HepG2 (cell line): ENCODE measurements around the gene NAA38. TPM values are rescaled to one million over a fixed set of nuclear protein-coding genes. Genes with fewer than 3 reads are reported as not detected.

ENCODE experiments used
- AHDC1 ChIP-seq: sonication (generic); formaldehyde crosslinking; IDR thresholded peaks from 2 replicates; pipeline ENCODE4 v1.5.1; 2020; ENCODE audit warnings: mild to moderate bottlenecking, missing genetic modification reagents, borderline replicate concordance
- DZIP1 ChIP-seq: sonication (generic); formaldehyde crosslinking; IDR thresholded peaks from 2 replicates; pipeline ENCODE4 v1.5.0; 2020; ENCODE audit warnings: mild to moderate bottlenecking, missing genetic modification reagents
- FOXK1 ChIP-seq: sonication (generic); formaldehyde crosslinking; IDR thresholded peaks from 2 replicates; pipeline ENCODE4 v1.4.0; 2020; ENCODE audit warnings: low read depth, missing genetic modification reagents, borderline replicate concordance
- KDM6A ChIP-seq: IDR thresholded peaks from 2 replicates; pipeline ENCODE4 v1.6.1; 2016; ENCODE audit warnings: low read depth
- KLF12 ChIP-seq: sonication (generic); formaldehyde crosslinking; IDR thresholded peaks from 2 replicates; pipeline ENCODE4 v1.4.0; 2020; ENCODE audit warnings: missing genetic modification reagents, borderline replicate concordance
- NCOA2 ChIP-seq: sonication (generic); formaldehyde crosslinking; IDR thresholded peaks from 2 replicates; pipeline ENCODE4 v1.8.0; 2022; ENCODE audit warnings: inconsistent platforms
- POGZ ChIP-seq: sonication (generic); formaldehyde crosslinking; IDR thresholded peaks from 2 replicates; pipeline ENCODE4 v1.4.0; 2020; ENCODE audit warnings: mild to moderate bottlenecking, missing genetic modification reagents
- POLR2AphosphoS5 ChIP-seq: IDR thresholded peaks from 2 replicates; pipeline ENCODE4 v1.6.1; 2012; ENCODE audit warnings: low read depth, low read length
- THYN1 ChIP-seq: sonication (generic); formaldehyde crosslinking; IDR thresholded peaks from 2 replicates; pipeline ENCODE4 v1.8.1; 2023; ENCODE audit warnings: low read depth, mild to moderate bottlenecking, moderate library complexity, missing genetic modification reagents, borderline replicate concordance
- ZNF75D ChIP-seq: sonication (generic); formaldehyde crosslinking; IDR thresholded peaks from 2 replicates; pipeline ENCODE4 v1.8.1; 2023; ENCODE audit warnings: missing genetic modification reagents, mild to moderate bottlenecking, borderline replicate concordance
- ZSCAN30 ChIP-seq: sonication (generic); formaldehyde crosslinking; IDR thresholded peaks from 2 replicates; pipeline ENCODE4 v1.5.0; 2020; ENCODE audit warnings: mild to moderate bottlenecking, missing genetic modification reagents
- polyA plus RNA-seq, 8 experiments: library from polyadenylated mRNA; depleted of rRNA in 3 of 8; stranded (reverse) in 7 of 8; unstranded in 1 of 8; fragments of >200 nt; fragmentation: Illumina TruSeq in 4 of 8; extraction: Trizol in 4 of 8; gene quantifications; 2 replicates each; pipeline versions ENCODE4 v1.2.1 to v1.2.3, GENCODE V29; 2011 to 2016; ENCODE audit warnings: low read depth in 4 of 8, missing spikeins in 1 of 8, mixed read lengths in 1 of 8; ENCODE audit not compliant: insufficient read depth in 1 of 8
- total RNA-seq, 5 experiments: library from RNA; depleted of rRNA; stranded (reverse); fragments of >200 nt; fragmentation: Illumina TruSeq; extraction: Trizol; gene quantifications; 2 replicates each; pipeline ENCODE4 v1.2.3, GENCODE V29; 2016; ENCODE audit warnings: low read depth in 1 of 5
- TF ChIP-seq, protein P1 (sequence below): fragments of 450-650 bp; IDR thresholded peaks from 2 replicates; pipeline ENCODE4 v1.6.1; 2017; ENCODE audit warnings: mild to moderate bottlenecking
- TF ChIP-seq, protein P2 (sequence below): sonication (generic); formaldehyde crosslinking; IDR thresholded peaks from 2 replicates; pipeline ENCODE4 v1.5.0; 2020; ENCODE audit warnings: mild to moderate bottlenecking, missing genetic modification reagents, moderate library complexity

The NAA38 gene
- total and polyA plus RNA-seq, 2 of the 13 experiments (the other 11 are each of a cell fraction or from before 2014, with no cell fraction given) = 46.9 to 91.6 TPM

DNA sequence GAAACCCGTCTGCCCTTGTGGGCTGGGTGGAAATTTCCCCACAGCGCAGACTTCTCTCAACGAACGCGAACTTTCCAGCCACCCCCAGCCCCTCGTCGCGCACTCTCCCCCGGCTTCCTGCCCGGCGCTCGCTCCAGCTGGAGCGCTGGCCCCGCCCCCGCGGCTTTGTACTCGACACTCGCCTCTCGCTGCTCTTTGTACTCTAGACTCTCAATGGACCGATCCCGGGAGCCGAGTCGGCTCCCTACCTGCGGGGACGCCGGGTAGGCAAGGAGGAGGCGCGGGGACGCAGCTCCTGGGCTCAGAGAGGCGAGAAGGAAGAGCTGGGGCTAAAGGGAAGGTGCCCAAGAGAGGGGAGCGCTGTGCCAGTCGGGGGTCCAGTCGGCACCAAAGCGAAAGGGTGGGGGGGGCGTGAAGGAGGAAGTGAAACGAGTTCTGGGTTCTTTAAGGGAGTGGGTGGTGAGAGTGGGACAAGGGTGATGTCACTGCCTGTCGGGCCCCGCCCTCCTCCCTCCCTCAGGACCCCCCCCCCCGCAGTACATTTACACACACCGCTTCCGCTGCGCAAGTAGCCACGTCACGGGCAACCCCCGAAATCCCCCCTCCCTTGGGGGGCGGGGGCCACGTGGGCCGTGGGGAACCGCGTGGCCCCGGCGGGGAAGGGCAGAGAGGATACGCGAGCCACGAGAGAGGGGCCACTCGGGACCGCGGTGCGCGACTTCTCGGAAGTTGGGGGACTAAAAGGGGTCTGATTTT lies 13.6 kb downstream of the NAA38 start (continued):
- no peak for TF ChIP-seq KDM6A
- TF ChIP-seq KLF12 = no peak
- no peak for TF ChIP-seq DZIP1
- TF ChIP-seq FOXK1 (CRISPR knock-in tag) = no peak
- TF ChIP-seq, protein P1, sequence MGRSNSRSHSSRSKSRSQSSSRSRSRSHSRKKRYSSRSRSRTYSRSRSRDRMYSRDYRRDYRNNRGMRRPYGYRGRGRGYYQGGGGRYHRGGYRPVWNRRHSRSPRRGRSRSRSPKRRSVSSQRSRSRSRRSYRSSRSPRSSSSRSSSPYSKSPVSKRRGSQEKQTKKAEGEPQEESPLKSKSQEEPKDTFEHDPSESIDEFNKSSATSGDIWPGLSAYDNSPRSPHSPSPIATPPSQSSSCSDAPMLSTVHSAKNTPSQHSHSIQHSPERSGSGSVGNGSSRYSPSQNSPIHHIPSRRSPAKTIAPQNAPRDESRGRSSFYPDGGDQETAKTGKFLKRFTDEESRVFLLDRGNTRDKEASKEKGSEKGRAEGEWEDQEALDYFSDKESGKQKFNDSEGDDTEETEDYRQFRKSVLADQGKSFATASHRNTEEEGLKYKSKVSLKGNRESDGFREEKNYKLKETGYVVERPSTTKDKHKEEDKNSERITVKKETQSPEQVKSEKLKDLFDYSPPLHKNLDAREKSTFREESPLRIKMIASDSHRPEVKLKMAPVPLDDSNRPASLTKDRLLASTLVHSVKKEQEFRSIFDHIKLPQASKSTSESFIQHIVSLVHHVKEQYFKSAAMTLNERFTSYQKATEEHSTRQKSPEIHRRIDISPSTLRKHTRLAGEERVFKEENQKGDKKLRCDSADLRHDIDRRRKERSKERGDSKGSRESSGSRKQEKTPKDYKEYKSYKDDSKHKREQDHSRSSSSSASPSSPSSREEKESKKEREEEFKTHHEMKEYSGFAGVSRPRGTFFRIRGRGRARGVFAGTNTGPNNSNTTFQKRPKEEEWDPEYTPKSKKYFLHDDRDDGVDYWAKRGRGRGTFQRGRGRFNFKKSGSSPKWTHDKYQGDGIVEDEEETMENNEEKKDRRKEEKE = no peak
- TF ChIP-seq ZNF75D (CRISPR knock-in tag) = no peak
- TF ChIP-seq POGZ (CRISPR knock-in tag) = no peak
- TF ChIP-seq, protein P2, sequence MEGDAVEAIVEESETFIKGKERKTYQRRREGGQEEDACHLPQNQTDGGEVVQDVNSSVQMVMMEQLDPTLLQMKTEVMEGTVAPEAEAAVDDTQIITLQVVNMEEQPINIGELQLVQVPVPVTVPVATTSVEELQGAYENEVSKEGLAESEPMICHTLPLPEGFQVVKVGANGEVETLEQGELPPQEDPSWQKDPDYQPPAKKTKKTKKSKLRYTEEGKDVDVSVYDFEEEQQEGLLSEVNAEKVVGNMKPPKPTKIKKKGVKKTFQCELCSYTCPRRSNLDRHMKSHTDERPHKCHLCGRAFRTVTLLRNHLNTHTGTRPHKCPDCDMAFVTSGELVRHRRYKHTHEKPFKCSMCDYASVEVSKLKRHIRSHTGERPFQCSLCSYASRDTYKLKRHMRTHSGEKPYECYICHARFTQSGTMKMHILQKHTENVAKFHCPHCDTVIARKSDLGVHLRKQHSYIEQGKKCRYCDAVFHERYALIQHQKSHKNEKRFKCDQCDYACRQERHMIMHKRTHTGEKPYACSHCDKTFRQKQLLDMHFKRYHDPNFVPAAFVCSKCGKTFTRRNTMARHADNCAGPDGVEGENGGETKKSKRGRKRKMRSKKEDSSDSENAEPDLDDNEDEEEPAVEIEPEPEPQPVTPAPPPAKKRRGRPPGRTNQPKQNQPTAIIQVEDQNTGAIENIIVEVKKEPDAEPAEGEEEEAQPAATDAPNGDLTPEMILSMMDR (CRISPR knock-in tag) = no peak
- TF ChIP-seq AHDC1 = no peak
- TF ChIP-seq NCOA2 = no peak
- TF ChIP-seq POLR2AphosphoS5 = peak; percentile 60; the same call in 1 of the 2 replicates
- no peak for TF ChIP-seq ZSCAN30
- TF ChIP-seq THYN1 = no peak
